Activated CD8-positive, alpha-beta T cell treated with anti-CD3 and anti-CD28 coated beads for 36 hours (primary cell): Measurements from ENCODE around the gene EPHA1. TPM values are rescaled to one million over a fixed set of nuclear protein-coding genes. Genes with fewer than 3 reads are reported as not detected.

ENCODE experiments used
- ATAC-seq: fragments of 200-7000 bp; cut with Tn5 transposase; one replicate; pipeline ENCODE4 v1.10.0; 2021; ENCODE audit warnings: mild to moderate bottlenecking, moderate library complexity
- CTCF ChIA-PET: fragments of 350-600 bp; sonication (Branson Sonifier 250); formaldehyde crosslinking; loops from one replicate; lab custom pipeline; 2021; ENCODE audit warnings: antibody characterized with exemption; lab: Charles Lee
- POLR2A ChIA-PET: fragments of 350-600 bp; sonication (Branson Sonifier 250); formaldehyde crosslinking; loops from one replicate; lab custom pipeline; 2021; ENCODE audit warnings: antibody characterized with exemption; lab: Charles Lee
- DNase-seq: peaks from one replicate; pipeline ENCODE4 v3.0.0-alpha.2; 2020
- H3K27ac Mint-ChIP-seq: one replicate; pipeline ENCODE4 v1.8.0; 2021; ENCODE audit warnings: mild to moderate bottlenecking, mixed read lengths
- H3K27me3 Mint-ChIP-seq: one replicate; pipeline ENCODE4 v1.8.0; 2021; ENCODE audit warnings: mixed read lengths
- H3K36me3 Mint-ChIP-seq: one replicate; pipeline ENCODE4 v1.8.0; 2021; ENCODE audit warnings: low read depth, mixed read lengths
- H3K4me1 Mint-ChIP-seq: one replicate; pipeline ENCODE4 v1.8.0; 2021; ENCODE audit warnings: low read depth, mixed read lengths
- H3K4me3 Mint-ChIP-seq: one replicate; pipeline ENCODE4 v1.8.0; 2021; ENCODE audit warnings: mild to moderate bottlenecking, moderate library complexity, mixed read lengths
- H3K9me3 Mint-ChIP-seq: one replicate; pipeline ENCODE4 v1.8.0; 2021; ENCODE audit warnings: mixed read lengths
- CTCF ChIP-seq: fragments of 200-600 bp; IDR thresholded peaks from one replicate; pipeline ENCODE4 v1.8.0; 2022; ENCODE audit warnings: antibody characterized with exemption, mild to moderate bottlenecking
- intact Hi-C: fragments of 100-400 bp; cut with micrococcal nuclease; formaldehyde crosslinking; loops from one replicate; pipeline ENCODE4 v1.10.0; 2022
- total RNA-seq, 2 experiments: library from RNA; stranded (reverse); gene quantifications; one replicate each; pipeline ENCODE4 v1.2.3, GENCODE V29; 2021

The EPHA1 gene
- total RNA-seq, 2 experiments from 2014 or later, result 2.4 to 2.8 TPM

DNA sequence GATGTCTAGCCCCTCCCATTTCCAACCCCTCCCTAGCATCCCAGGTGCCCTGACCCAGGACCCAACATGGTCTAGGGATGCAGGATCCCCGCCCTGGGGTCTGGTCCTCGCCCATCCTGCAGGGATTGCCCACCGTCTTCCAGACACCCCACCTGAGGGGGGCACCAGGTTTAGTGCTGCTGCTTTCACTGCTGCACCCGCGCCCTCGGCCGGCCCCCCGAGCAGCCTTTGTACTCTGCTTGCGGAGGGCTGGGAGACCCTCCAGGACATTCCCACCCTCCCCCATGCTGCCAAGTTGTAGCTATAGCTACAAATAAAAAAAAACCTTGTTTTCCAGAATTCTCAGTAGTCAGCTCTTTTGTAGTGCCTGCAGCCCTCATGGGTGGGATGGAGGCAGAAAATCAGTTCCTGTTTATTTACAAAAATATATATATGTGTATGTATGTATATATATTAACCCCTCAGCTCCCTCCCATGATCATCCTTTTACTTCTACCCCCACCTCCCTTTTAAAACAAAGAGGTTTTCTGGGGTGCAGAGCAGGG, 17.8 kb downstream of the EPHA1 start:
- Mint-ChIP-seq H3K9me3 (no peaks in the 10 kb centered on the region), H3K4me3 (no peak overlapping the region), H3K27ac (no peak overlapping the region), H3K4me1 (peaks cover 18% of the 10 kb centered on the region), H3K27me3 (no peaks in the 10 kb centered on the region), H3K36me3 (peaks cover 21% of the 10 kb centered on the region)
- ATAC-seq (no peak), DNase-seq (no peak)
- ChIA-PET POLR2A (no interaction called here), CTCF (interaction anchor here (1.2 to 3.7 kb wide), 3 partner anchors 11 to 150 kb away, joined by 3 to 9 read pairs (median 3); partner anchors contain the start of gene EPHA1)
- intact Hi-C loops, result no loop called here
- TF ChIP-seq CTCF, result no peak

- no peaks in the 10 kb centered on the region for H3K9me3 Mint-ChIP-seq
- H3K4me1 Mint-ChIP-seq, result peaks cover 17% of the 10 kb centered on the region
- CTCF ChIA-PET, result interaction anchor here (1.2 to 3.7 kb wide), 2 partner anchors 18 to 149 kb away, joined by 3 to 9 read pairs; partner anchors contain the start of gene EPHA1
- ATAC-seq (no peak), DNase-seq (no peak)
- H3K27ac Mint-ChIP-seq, result peak overlapping the region; percentile 71
- TF ChIP-seq CTCF, result no peak
- no peak overlapping the region for H3K4me3 Mint-ChIP-seq
- intact Hi-C loops, result no loop called here
- POLR2A ChIA-PET, result interaction anchor here (0.9 to 1.3 kb wide), 2 partner anchors 16 to 18 kb away, joined by 3 read pairs; partner anchors contain the start of gene EPHA1
- peaks cover 21% of the 10 kb centered on the region for H3K36me3 Mint-ChIP-seq
- H3K27me3 Mint-ChIP-seq, result no peaks in the 10 kb centered on the region
Measured at GRCh38 chr7:143390104-143390772, 18.4 kb downstream of the EPHA1 start.

GRCh38 chr7:143389316-143390103, 19.1 kb downstream of the EPHA1 start:
- H3K27ac Mint-ChIP-seq, result peak overlapping the region; percentile 71
- ChIA-PET POLR2A (interaction anchor here (0.8 to 1.4 kb wide), 4 partner anchors 8 to 127 kb away, joined by 3 read pairs; partner anchors contain the start of genes EPHA1 and GSTK1), CTCF (interaction anchor here (1.2 to 3.7 kb wide), 4 partner anchors 10 to 148 kb away, joined by 3 to 10 read pairs (median 8); partner anchors contain the start of gene EPHA1)
- no peak for TF ChIP-seq CTCF
- intact Hi-C loops, result no loop called here
- peaks cover 13% of the 10 kb centered on the region for H3K4me1 Mint-ChIP-seq
- ATAC-seq (no peak), DNase-seq (no peak)
- H3K9me3 Mint-ChIP-seq, result no peaks in the 10 kb centered on the region
- H3K4me3 Mint-ChIP-seq, result no peak overlapping the region
- H3K36me3 Mint-ChIP-seq, result peaks cover 21% of the 10 kb centered on the region
- H3K27me3 Mint-ChIP-seq, result no peaks in the 10 kb centered on the region

DNA sequence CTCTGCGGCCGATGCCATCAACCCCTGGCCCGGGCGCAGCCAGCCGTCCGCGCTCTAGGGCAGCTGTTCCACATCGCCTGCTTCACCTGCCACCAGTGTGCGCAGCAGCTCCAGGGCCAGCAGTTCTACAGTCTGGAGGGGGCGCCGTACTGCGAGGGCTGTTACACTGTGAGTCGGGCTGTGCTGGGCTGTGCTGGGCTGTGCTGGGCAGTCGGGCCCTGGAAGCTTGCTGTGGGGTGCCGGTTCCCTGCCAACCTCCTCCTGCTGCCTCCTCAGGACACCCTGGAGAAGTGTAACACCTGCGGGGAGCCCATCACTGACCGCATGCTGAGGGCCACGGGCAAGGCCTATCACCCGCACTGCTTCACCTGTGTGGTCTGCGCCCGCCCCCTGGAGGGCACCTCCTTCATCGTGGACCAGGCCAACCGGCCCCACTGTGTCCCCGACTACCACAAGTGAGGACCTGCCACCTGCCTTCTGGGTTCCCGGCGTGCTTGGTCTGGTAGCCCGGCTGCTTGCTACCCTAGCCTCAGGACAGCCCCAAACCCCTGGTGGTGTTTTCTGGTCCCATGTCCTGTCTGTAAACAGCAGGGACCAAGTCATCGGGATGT, 20.1 kb downstream of the EPHA1 start:
- no peaks in the 10 kb centered on the region for H3K9me3 Mint-ChIP-seq

More for the DNA sequence above, 20.1 kb downstream of the EPHA1 start:
- Mint-ChIP-seq H3K27ac (no peak overlapping the region), H3K4me1 (peaks cover 11% of the 10 kb centered on the region), H3K4me3 (no peak overlapping the region), H3K36me3 (peaks cover 21% of the 10 kb centered on the region), H3K27me3 (no peaks in the 10 kb centered on the region)
- ChIA-PET CTCF (interaction anchor here (0.7 to 2.0 kb wide), 6 partner anchors 9 to 28 kb away, joined by 3 to 10 read pairs (median 4); no protein-coding TSS in a partner anchor), POLR2A (interaction anchor here (0.8 to 1.4 kb wide), 4 partner anchors 9 to 126 kb away, joined by 3 to 5 read pairs (median 3); partner anchors contain the start of gene GSTK1)
- no peak for TF ChIP-seq CTCF
- intact Hi-C loops, result no loop called here
- DNase-seq, result no peak
- no peak for ATAC-seq
